Measurements from ENCODE around the gene CCDC91.

Gene CCDC91

GRCh38 chr12:28582672-28583376, 392.6 kb downstream of the CCDC91 start:
- H3K4me1 ChIP-seq (ENCODE audit: low read length), result peaks cover 9% of the 10 kb centered on the region
- H3K9me3 ChIP-seq (ENCODE audit: insufficient read depth, low read length), result no peaks in the 10 kb centered on the region
- H3K79me2 ChIP-seq (ENCODE audit: low read length), result no peaks in the 10 kb centered on the region
- no peak overlapping the region for H3K9ac ChIP-seq (ENCODE audit: low read length)
- no peak for TF ChIP-seq EZH2phosphoT487 (IDR thresholded peaks at IDR 0.05; ENCODE audit: low read depth)
- TF ChIP-seq CTCF (IDR thresholded peaks at IDR 0.05; ENCODE audit: low read depth, low read length), result no peak
- no peak overlapping the region for H3K4me2 ChIP-seq (ENCODE audit: low read length)
- H3K36me3 ChIP-seq (replicated peaks; ENCODE audit: low read depth, low read length), result no peaks in the 10 kb centered on the region
- H4K20me1 ChIP-seq (ENCODE audit: insufficient read depth, low read length), result no peaks in the 10 kb centered on the region
- H2AFZ ChIP-seq (ENCODE audit: low read depth, low read length), result no peak overlapping the region
- H3K27me3 ChIP-seq (ENCODE audit: low read depth, low read length), result no peaks in the 10 kb centered on the region
- no peak overlapping the region for H3K27ac ChIP-seq (ENCODE audit: low read length)
- no peak overlapping the region for H3K4me3 ChIP-seq (ENCODE audit: low read length)

DNA sequence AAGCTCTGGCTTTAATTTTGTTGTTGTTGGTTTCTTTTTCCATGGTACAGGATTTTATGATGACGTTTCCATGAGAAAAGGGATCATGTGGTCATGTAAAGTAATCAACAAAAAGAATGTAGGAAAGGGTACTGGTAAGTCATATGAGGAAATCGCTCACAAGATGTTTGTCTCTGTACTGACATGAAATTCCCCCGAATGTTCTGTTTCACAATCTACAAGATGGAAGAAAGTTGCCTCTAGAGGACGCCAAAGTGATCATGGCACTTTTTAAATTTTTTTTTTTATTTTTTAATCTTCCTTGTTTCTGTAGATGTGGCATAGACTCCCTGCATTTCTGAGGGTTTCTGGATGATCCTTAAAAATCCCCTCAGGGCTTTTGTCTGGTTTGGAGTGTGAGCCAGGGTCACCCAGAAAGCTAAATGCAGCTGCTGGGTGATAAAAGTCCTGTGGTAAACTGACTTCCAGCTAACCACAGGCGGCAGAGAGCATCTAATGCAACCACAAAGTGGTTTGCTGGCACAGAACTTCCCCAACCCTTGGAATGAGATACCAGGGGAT, 393.5 kb downstream of the CCDC91 start:
- Histone ChIP-seq H3K4me2 (ENCODE audit: low read length) (no peak overlapping the region), H3K79me2 (ENCODE audit: low read length) (no peaks in the 10 kb centered on the region), H4K20me1 (ENCODE audit: insufficient read depth, low read length) (no peaks in the 10 kb centered on the region), H3K36me3 (replicated peaks; ENCODE audit: low read depth, low read length) (no peaks in the 10 kb centered on the region), H3K4me3 (ENCODE audit: low read length) (no peak overlapping the region), H2AFZ (ENCODE audit: low read depth, low read length) (no peak overlapping the region), H3K4me1 (ENCODE audit: low read length) (peaks cover 9% of the 10 kb centered on the region), H3K27me3 (ENCODE audit: low read depth, low read length) (no peaks in the 10 kb centered on the region), H3K9ac (ENCODE audit: low read length) (no peak overlapping the region), H3K27ac (ENCODE audit: low read length) (no peak overlapping the region), H3K9me3 (ENCODE audit: insufficient read depth, low read length) (no peaks in the 10 kb centered on the region)
- no peak for TF ChIP-seq EZH2phosphoT487 (IDR thresholded peaks at IDR 0.05; ENCODE audit: low read depth)
- peak; percentile 19; the same call in 1 of the 2 replicates for TF ChIP-seq CTCF (IDR thresholded peaks at IDR 0.05; ENCODE audit: low read depth, low read length)

DNA sequence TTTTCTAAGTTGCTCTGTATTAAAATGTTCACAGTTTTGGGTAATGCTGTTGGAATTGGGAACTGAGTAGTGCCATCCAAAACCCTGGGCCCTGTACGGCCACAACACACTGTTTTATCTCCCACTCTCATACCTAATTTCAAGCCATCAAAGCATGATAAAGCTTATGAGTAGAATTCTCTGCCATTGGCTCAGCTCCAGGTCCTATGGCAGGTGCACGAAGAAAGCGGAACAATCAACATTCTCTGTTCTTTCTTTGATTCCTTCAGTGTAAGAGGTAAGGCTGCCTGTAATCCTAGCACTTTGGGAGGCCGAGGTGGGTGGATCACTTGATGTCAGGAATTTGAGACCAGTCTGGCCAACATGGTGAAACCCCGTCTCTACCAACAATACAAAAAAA, 394.9 kb downstream of the CCDC91 start:
- Histone ChIP-seq H3K27me3 (ENCODE audit: low read depth, low read length) (no peaks in the 10 kb centered on the region), H3K9ac (ENCODE audit: low read length) (no peak overlapping the region), H3K4me2 (ENCODE audit: low read length) (no peak overlapping the region), H2AFZ (ENCODE audit: low read depth, low read length) (no peak overlapping the region), H4K20me1 (ENCODE audit: insufficient read depth, low read length) (no peaks in the 10 kb centered on the region), H3K27ac (ENCODE audit: low read length) (no peak overlapping the region), H3K9me3 (ENCODE audit: insufficient read depth, low read length) (no peaks in the 10 kb centered on the region), H3K79me2 (ENCODE audit: low read length) (no peaks in the 10 kb centered on the region), H3K4me1 (ENCODE audit: low read length) (peaks cover 9% of the 10 kb centered on the region), H3K4me3 (ENCODE audit: low read length) (no peak overlapping the region), H3K36me3 (replicated peaks; ENCODE audit: low read depth, low read length) (no peaks in the 10 kb centered on the region)
- TF ChIP-seq EZH2phosphoT487 (IDR thresholded peaks at IDR 0.05; ENCODE audit: low read depth) (no peak), CTCF (IDR thresholded peaks at IDR 0.05; ENCODE audit: low read depth, low read length) (no peak)

GRCh38 chr12:28586481-28586880, 396.2 kb downstream of the CCDC91 start:
- no peak overlapping the region for H2AFZ ChIP-seq (ENCODE audit: low read depth, low read length)
- H3K4me1 ChIP-seq (ENCODE audit: low read length), result peaks cover 9% of the 10 kb centered on the region
- no peaks in the 10 kb centered on the region for H4K20me1 ChIP-seq (ENCODE audit: insufficient read depth, low read length)
- H3K4me3 ChIP-seq (ENCODE audit: low read length), result no peak overlapping the region
- no peaks in the 10 kb centered on the region for H3K27me3 ChIP-seq (ENCODE audit: low read depth, low read length)
- no peak overlapping the region for H3K27ac ChIP-seq (ENCODE audit: low read length)
- no peak overlapping the region for H3K9ac ChIP-seq (ENCODE audit: low read length)
- H3K9me3 ChIP-seq (ENCODE audit: insufficient read depth, low read length), result 0 out of 2 replicates have a peak, but pooled peaks cover under 1% of the 10 kb centered on the region
- H3K36me3 ChIP-seq (replicated peaks; ENCODE audit: low read depth, low read length), result no peaks in the 10 kb centered on the region
- no peaks in the 10 kb centered on the region for H3K79me2 ChIP-seq (ENCODE audit: low read length)
- peak overlapping the region; percentile 9; the same call in 1 of the 2 replicates for H3K4me2 ChIP-seq (ENCODE audit: low read length)
- TF ChIP-seq EZH2phosphoT487 (IDR thresholded peaks at IDR 0.05; ENCODE audit: low read depth), result no peak
